HK-2 (cell line): Measurements from ENCODE around the gene ADGRF5.

Experiments used
- DNase-seq: peaks from one replicate; pipeline ENCODE4 v3.0.0-alpha.2; 2018; ENCODE audit not compliant: unreplicated experiment

ADGRF5 gene

GRCh38 chr6:46921731-46922130, at the start of gene ADGRF5:
ADGRF5 (minus strand) TSS chr6:46921938; CDS start chr6:46906762, 15,176 bp downstream.
- DNase-seq = no peak

GRCh38 chr6:46969206-46969605, 47.5 kb upstream of the ADGRF5 start:
- no peak for DNase-seq

GRCh38 chr6:46967826-46968349, 46.1 kb upstream of the ADGRF5 start:
- no peak for DNase-seq

GRCh38 chr6:46964716-46965519, 43.2 kb upstream of the ADGRF5 start:
- no peak for DNase-seq

GRCh38 chr6:46963626-46964025, 41.9 kb upstream of the ADGRF5 start:
- DNase-seq = no peak

GRCh38 chr6:46963039-46963438, 41.3 kb upstream of the ADGRF5 start:
- DNase-seq = no peak

- DNase-seq = no peak
Observed at GRCh38 chr6:46961711-46962110, 40.0 kb upstream of the ADGRF5 start.

GRCh38 chr6:46961232-46961631, 39.5 kb upstream of the ADGRF5 start:
- no peak for DNase-seq

- no peak for DNase-seq
Observed at GRCh38 chr6:46959419-46959818, 37.7 kb upstream of the ADGRF5 start.

- no peak for DNase-seq
Observed at GRCh38 chr6:46956409-46956808, 34.7 kb upstream of the ADGRF5 start.

- no peak for DNase-seq
Observed at GRCh38 chr6:46954837-46955451, 33.2 kb upstream of the ADGRF5 start.

GRCh38 chr6:46953921-46954320, 32.2 kb upstream of the ADGRF5 start:
- DNase-seq = no peak

- no peak for DNase-seq
Observed at GRCh38 chr6:46949632-46950280, 28.0 kb upstream of the ADGRF5 start.

- no peak for DNase-seq
Observed at GRCh38 chr6:46948699-46949098, 27.0 kb upstream of the ADGRF5 start.

- DNase-seq = no peak
Observed at GRCh38 chr6:46947497-46947896, 25.8 kb upstream of the ADGRF5 start.

- no peak for DNase-seq
Observed at GRCh38 chr6:46940433-46941226, 18.9 kb upstream of the ADGRF5 start.

- DNase-seq = no peak
Observed at GRCh38 chr6:46937642-46938041, 15.9 kb upstream of the ADGRF5 start.

GRCh38 chr6:46935687-46936086, 13.9 kb upstream of the ADGRF5 start:
- no peak for DNase-seq

GRCh38 chr6:46933751-46934150, 12.0 kb upstream of the ADGRF5 start:
- no peak for DNase-seq

GRCh38 chr6:46932526-46933319, 11.0 kb upstream of the ADGRF5 start:
- DNase-seq = no peak

- no peak for DNase-seq
Observed at GRCh38 chr6:46931416-46931815, 9.7 kb upstream of the ADGRF5 start.
